H1 (cell line): Measurements from ENCODE around the gene STAM2. TPM values are rescaled to one million over a fixed set of nuclear protein-coding genes. Genes with fewer than 3 reads are reported as not detected.

Experiments used
- KDM4A ChIP-seq: IDR thresholded peaks from one replicate; pipeline ENCODE4 v1.7.1; 2012; ENCODE audit warnings: low read depth, mild to moderate bottlenecking, moderate library complexity, low read length, inconsistent platforms; ENCODE audit not compliant: severe bottlenecking
- polyA plus RNA-seq, 7 experiments: library from polyadenylated mRNA; depleted of rRNA in 3 of 7; stranded (reverse) in 5 of 7; unstranded in 2 of 7; fragments of >200 nt in 5 of 7; fragments of 200-250 nt in 2 of 7; gene quantifications; 1 replicate in 5 of 7; 2 replicates in 1 of 7; 4 replicates in 1 of 7; pipeline versions ENCODE4 v1.2.1 to v1.2.3, GENCODE V29; 2011 to 2013; ENCODE audit warnings: missing spikeins in 2 of 7, mixed read lengths in 2 of 7
- total RNA-seq: library from RNA; stranded (reverse); fragmentation: NEBNext Ultra II Directional; extraction: Animal tissue kit (Norgen Biotek cat#: 25700); gene quantifications from 2 replicates; pipeline ENCODE4 v1.2.1, GENCODE V29; 2021

Gene STAM2
- total and polyA plus RNA-seq, 2 of the 8 experiments (the other 6 are each of a cell fraction or from before 2014, with no cell fraction given): 5.4 to 9.4 TPM

DNA sequence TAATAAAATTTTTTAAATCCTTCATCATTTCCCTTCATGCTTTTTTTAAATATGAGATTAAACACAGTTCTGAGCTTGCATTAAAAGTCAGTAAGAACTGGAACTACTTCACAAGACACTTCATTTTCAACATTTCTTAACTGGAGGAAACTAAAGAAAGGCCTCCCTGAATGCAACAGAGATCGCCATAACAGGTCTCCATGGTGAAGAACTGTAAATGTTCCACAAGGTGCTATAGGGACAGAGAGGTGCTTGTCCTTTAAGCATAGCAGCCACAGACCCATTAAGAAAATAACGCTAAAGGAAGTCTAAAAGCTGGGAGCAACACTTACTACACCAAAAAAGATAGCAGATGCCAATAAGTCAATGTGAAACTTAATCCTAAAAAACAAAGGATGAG is 8.5 kb downstream of the STAM2 start (continued):
- TF ChIP-seq KDM4A: no peak
